ENCODE data around the gene MED12. TPM values are rescaled to one million over a fixed set of nuclear protein-coding genes. Genes with fewer than 3 reads are reported as not detected.

The MED12 gene
- total and polyA plus RNA-seq, 2 of the 8 experiments (the other 6 are each of a cell fraction or from before 2014, with no cell fraction given) = 19.4 to 48.9 TPM

DNA sequence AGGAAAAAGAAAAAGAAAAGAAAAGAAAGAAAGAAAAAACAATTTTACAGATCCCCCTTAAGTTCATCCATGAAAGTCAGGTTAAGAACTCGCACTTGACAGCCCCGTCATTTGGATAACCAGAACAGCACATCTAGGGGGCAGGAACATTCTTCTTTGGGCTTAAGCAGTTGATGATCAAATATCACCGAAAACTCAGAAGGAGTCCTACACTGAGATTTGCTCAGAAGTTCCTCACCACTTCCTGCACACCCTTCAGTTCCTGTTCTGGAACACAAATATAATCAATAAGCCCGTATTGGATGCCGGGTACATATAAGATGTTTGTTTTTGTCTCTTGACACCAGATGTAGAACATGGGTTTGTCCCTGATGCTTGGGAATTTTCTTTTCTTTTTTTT lies 40.9 kb downstream of the MED12 start (continued):
- no peak for TF ChIP-seq JUN (IDR thresholded peaks at IDR 0.05; ENCODE audit: low read depth, low read length)

Data from H1 (cell line).